ENCODE measurements around the gene DDHD1.

The DDHD1 gene

GRCh38 chr14:53027562-53027961, 125.6 kb downstream of the DDHD1 start:
- no peak for DNase-seq

GRCh38 chr14:53027041-53027440, 126.1 kb downstream of the DDHD1 start:
- no peak for DNase-seq

- no peak for DNase-seq
These were observed 129.8 kb downstream of the DDHD1 start for GRCh38 chr14:53023325-53023724.

- DNase-seq, result no peak
These were observed 130.5 kb downstream of the DDHD1 start for GRCh38 chr14:53022593-53022992.

- no peak for DNase-seq
These were observed 132.8 kb downstream of the DDHD1 start for GRCh38 chr14:53020193-53020932.

GRCh38 chr14:53019406-53019805, 133.7 kb downstream of the DDHD1 start:
- no peak for DNase-seq

GRCh38 chr14:53017837-53018236, 135.3 kb downstream of the DDHD1 start:
- DNase-seq, result no peak

- DNase-seq, result no peak
These were observed 136.2 kb downstream of the DDHD1 start for GRCh38 chr14:53016919-53017318.

- DNase-seq, result no peak
These were observed 136.6 kb downstream of the DDHD1 start for GRCh38 chr14:53016491-53016890.

- DNase-seq, result no peak
These were observed 142.1 kb downstream of the DDHD1 start for GRCh38 chr14:53011053-53011462.

- no peak for DNase-seq
These were observed 142.7 kb downstream of the DDHD1 start for GRCh38 chr14:53010193-53011040.

GRCh38 chr14:53006931-53007562, 146.1 kb downstream of the DDHD1 start:
- no peak for DNase-seq

GRCh38 chr14:53004976-53005375, 148.1 kb downstream of the DDHD1 start:
- no peak for DNase-seq

- no peak for DNase-seq
These were observed 149.3 kb downstream of the DDHD1 start for GRCh38 chr14:53003776-53004175.

- DNase-seq, result no peak
These were observed 150.5 kb downstream of the DDHD1 start for GRCh38 chr14:53002576-53002975.

GRCh38 chr14:53001787-53002378, 151.2 kb downstream of the DDHD1 start:
- no peak for DNase-seq

GRCh38 chr14:52998376-52999015, 154.6 kb downstream of the DDHD1 start:
- no peak for DNase-seq

- no peak for DNase-seq
These were observed 156.6 kb downstream of the DDHD1 start for GRCh38 chr14:52996493-52996892.

- no peak for DNase-seq
These were observed 157.1 kb downstream of the DDHD1 start for GRCh38 chr14:52995998-52996397.

GRCh38 chr14:52992236-52992870, 160.8 kb downstream of the DDHD1 start:
- DNase-seq, result no peak

GRCh38 chr14:52988139-52988538, 165.0 kb downstream of the DDHD1 start:
- no peak for DNase-seq

- DNase-seq, result no peak
These were observed 165.6 kb downstream of the DDHD1 start for GRCh38 chr14:52987514-52987913.
